GM21825 (cell line): Measurements from ENCODE around the gene ZFAND2B.

ENCODE experiments used
- ATAC-seq: cut with Tn5 transposase; IDR thresholded peaks from one replicate; pipeline ENCODE4 v1.9.1; 2021; ENCODE audit warnings: mild to moderate bottlenecking, moderate library complexity; ENCODE audit not compliant: unreplicated experiment

ZFAND2B gene

GRCh38 chr2:219220652-219221402 lies 14.2 kb downstream of the ZFAND2B start:
- no peak for ATAC-seq

GRCh38 chr2:219221957-219222518 lies 15.5 kb downstream of the ZFAND2B start:
- ATAC-seq = no peak

- no peak for ATAC-seq
These were observed 17.4 kb downstream of the ZFAND2B start for GRCh38 chr2:219223831-219224610.

GRCh38 chr2:219225350-219225749 lies 18.8 kb downstream of the ZFAND2B start:
- no peak for ATAC-seq

- ATAC-seq = no peak
These were observed 21.7 kb downstream of the ZFAND2B start for GRCh38 chr2:219228041-219228910.

- no peak for ATAC-seq
These were observed 22.3 kb downstream of the ZFAND2B start for GRCh38 chr2:219228911-219229304.

- peak; percentile 94 for ATAC-seq
These were observed 22.9 kb downstream of the ZFAND2B start, which contains the start of the genes ANKZF1 and ATG9A for GRCh38 chr2:219229305-219230058. Gene ANKZF1, plus strand, starts transcription at chr2:219229806. Its CDS starts 452 bp downstream, at chr2:219230258. Gene ATG9A, minus strand, starts transcription at chr2:219229636. Its CDS starts 1,612 bp downstream, at chr2:219228024.

GRCh38 chr2:219230059-219230540 lies 23.5 kb downstream of the ZFAND2B start:
- ATAC-seq = no peak

GRCh38 chr2:219234331-219234730 lies 27.7 kb downstream of the ZFAND2B start:
- no peak for ATAC-seq

GRCh38 chr2:219243291-219243761 lies 36.7 kb downstream of the ZFAND2B start:
- no peak for ATAC-seq

- no peak for ATAC-seq
These were observed 38.2 kb downstream of the ZFAND2B start for GRCh38 chr2:219244789-219245147.

- ATAC-seq = peak; percentile 51
These were observed 38.7 kb downstream of the ZFAND2B start, which contains the start of the genes GLB1L and STK16 for GRCh38 chr2:219245148-219245898. Gene GLB1L, minus strand, starts transcription at chr2:219245444. Its CDS starts 1,871 bp downstream, at chr2:219243573. Gene STK16, plus strand, starts transcription at chr2:219245479. Its CDS starts 521 bp downstream, at chr2:219246000.

- no peak for ATAC-seq
These were observed 39.3 kb downstream of the ZFAND2B start for GRCh38 chr2:219245899-219246230.

GRCh38 chr2:219246559-219246958 lies 40.0 kb downstream of the ZFAND2B start:
- no peak for ATAC-seq

GRCh38 chr2:219247678-219248642 lies 41.4 kb downstream of the ZFAND2B start:
- ATAC-seq = peak; percentile 23

GRCh38 chr2:219248845-219249202 lies 42.2 kb downstream of the ZFAND2B start:
- ATAC-seq = no peak

GRCh38 chr2:219249203-219249980 lies 42.8 kb downstream of the ZFAND2B start:
- ATAC-seq = peak; percentile 44
